ENCODE measurements around the gene NIP7.

DNA sequence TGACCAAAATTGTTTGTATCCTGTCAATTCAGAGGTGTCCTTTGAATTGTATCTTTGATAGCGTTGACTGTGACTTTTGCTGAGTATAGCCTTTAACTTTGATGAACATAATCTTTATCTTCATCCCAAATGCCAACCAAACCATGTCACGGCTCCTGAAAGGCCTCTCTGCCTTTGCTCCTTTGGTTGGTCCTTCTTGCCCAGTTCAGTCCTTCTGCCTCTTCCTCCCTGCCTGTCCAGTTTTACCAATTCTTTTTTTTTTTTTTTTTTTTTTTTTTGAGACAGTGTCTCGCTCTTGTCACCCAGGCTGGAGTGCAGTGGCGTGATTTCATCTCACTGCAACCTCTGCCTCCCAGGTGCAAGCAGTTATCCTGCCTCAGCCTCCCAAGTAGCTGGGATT is 41.3 kb upstream of the NIP7 start:
- TF ChIP-seq, protein P1, sequence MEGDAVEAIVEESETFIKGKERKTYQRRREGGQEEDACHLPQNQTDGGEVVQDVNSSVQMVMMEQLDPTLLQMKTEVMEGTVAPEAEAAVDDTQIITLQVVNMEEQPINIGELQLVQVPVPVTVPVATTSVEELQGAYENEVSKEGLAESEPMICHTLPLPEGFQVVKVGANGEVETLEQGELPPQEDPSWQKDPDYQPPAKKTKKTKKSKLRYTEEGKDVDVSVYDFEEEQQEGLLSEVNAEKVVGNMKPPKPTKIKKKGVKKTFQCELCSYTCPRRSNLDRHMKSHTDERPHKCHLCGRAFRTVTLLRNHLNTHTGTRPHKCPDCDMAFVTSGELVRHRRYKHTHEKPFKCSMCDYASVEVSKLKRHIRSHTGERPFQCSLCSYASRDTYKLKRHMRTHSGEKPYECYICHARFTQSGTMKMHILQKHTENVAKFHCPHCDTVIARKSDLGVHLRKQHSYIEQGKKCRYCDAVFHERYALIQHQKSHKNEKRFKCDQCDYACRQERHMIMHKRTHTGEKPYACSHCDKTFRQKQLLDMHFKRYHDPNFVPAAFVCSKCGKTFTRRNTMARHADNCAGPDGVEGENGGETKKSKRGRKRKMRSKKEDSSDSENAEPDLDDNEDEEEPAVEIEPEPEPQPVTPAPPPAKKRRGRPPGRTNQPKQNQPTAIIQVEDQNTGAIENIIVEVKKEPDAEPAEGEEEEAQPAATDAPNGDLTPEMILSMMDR (IDR thresholded peaks at IDR 0.05; ENCODE audit: poor library complexity): no peak
- TF ChIP-seq EZH2 (IDR thresholded peaks at IDR 0.05; ENCODE audit: borderline replicate concordance): no peak
- TF ChIP-seq EZH2phosphoT487 (IDR thresholded peaks at IDR 0.05; ENCODE audit: low read depth, severe bottlenecking, unreplicated experiment): no peak
